GM04503 (cell line): ENCODE data around the gene ATG14.
"Not testable (repeated sequence)": the region's sequence is repeated elsewhere in the genome, so short reads cannot be mapped to it uniquely, and the experiment has no call there.

Source experiments
- DNase-seq: peaks from one replicate; pipeline ENCODE4 v3.0.0-alpha.2; 2012; ENCODE audit warnings: low read depth

ATG14 gene

GRCh38 chr14:55411426-55412389 is at the start of gene ATG14:
TSS of gene ATG14 (minus strand) at chr14:55411830. CDS start at chr14:55411822, 8 bp downstream.
- DNase-seq: peak; percentile 46

DNA sequence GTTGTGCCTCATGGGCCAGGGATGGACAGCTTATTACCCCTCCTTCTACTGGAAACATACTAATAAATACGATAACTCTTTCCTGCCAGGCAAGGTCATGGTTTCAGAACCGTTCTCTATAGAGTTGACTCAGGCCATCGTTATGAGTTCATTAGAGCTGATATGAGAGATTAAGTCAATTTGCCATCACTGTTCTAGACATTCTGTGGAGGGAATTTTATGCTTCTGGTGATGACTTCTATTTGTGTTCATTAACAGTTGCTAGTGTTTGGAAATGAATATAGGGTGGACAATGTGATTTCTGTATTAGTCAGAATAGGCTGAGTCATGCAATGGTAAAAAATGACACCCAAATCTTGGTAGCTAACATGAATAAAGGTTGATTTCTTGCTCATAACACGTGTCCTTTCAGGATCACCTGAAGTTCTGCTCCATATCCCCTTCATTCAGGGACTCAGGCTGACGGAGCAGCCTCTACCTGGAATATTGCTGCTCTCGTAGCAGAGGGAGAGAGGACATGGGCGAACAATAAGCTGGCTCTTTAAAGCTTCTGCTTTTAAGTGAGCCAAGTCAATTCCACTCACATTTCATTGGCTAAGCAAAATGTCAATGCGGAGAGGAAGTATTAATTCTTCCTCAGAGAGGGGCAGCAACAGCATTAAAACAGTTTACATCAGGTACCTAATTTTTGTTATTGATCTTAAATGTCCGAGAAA is 47.3 kb upstream of the ATG14 start:
- no peak for DNase-seq

DNA sequence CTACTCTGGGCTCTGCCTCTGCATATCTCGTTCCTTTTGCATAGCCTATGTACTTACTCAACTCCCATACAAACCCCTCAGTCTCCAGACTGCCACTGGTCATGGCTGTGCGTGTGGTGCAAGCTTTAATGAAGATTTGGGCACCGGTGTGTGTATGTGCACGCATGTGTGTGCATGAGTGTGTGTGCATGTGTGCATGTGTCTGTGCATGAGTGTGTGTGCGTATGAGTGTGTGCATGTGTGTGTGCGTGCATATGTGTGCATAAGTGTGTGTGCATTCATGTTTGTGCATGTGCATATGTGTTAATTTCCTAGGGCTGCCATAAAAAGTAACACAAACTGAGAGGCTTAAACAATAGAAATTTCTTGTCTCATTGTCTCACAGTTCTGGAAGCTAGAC is 45.9 kb upstream of the ATG14 start:
- no peak for DNase-seq

DNA sequence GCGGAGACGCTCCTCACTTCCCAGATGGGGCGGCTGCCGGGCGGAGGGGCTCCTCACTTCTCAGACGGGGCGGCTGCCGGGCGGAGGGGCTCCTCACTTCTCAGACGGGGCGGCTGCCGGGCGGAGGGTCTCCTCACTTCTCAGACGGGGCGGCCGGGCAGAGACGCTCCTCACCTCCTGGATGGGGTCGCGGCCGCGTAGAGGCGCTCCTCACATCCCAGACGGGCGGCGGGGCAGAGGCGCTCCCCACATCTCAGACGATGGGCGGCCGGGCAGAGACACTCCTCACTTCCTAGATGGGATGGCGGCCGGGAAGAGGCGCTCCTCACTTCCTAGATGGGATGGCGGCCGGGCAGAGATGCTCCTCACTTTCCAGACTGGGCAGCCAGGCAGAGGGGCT is 44.8 kb upstream of the ATG14 start:
- not testable (repeated sequence) for DNase-seq

GRCh38 chr14:55454264-55455002 is 42.8 kb upstream of the ATG14 start:
- DNase-seq: no peak

DNA sequence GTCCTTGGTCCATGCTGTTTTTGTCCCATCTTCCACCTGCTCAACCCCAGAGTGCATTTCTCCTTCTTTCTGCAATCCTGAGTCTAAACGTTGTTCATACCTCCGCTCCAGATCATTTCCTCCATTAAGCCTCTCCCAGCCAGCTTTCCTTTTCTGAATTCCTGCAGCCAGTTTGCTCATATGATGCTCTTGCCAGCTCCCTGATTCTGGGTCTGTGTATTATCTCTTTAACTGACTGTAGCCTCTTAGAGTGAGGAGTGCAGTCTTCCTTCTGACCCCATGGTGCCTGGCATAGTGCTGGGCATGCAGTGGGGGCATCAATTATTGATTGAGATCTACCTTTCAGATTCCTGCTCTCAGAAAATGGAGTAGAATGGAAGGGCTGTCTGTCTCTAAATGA is 40.3 kb upstream of the ATG14 start:
- DNase-seq: no peak

GRCh38 chr14:55451398-55451797 is 39.8 kb upstream of the ATG14 start:
- DNase-seq: no peak

- no peak for DNase-seq
Observed at GRCh38 chr14:55450987-55451386, 39.4 kb upstream of the ATG14 start.

- no peak for DNase-seq
Observed at GRCh38 chr14:55450539-55450938, 38.9 kb upstream of the ATG14 start.

GRCh38 chr14:55450124-55450523 is 38.5 kb upstream of the ATG14 start:
- DNase-seq: no peak

DNA sequence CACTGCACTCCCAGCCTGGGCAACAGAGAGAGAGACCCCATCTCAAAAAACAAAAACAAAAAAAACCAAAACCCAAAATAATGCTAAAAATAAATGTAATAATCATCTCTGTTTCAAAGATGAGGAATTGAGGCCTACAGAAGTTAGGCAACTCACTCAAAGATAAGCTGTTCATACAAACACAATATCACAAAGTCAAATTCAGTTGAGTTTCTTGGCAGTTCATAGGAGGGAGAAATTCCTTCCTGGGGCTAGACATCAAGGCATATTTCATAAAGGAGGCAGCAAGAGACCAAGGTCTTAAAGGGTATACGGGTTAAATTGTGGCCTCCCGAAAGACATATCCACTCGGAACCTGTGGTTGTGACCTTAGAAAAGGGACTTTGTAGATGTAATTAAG is 37.5 kb upstream of the ATG14 start:
- DNase-seq: no peak

GRCh38 chr14:55448141-55448614 is 36.5 kb upstream of the ATG14 start:
- peak; percentile 90 for DNase-seq

DNA sequence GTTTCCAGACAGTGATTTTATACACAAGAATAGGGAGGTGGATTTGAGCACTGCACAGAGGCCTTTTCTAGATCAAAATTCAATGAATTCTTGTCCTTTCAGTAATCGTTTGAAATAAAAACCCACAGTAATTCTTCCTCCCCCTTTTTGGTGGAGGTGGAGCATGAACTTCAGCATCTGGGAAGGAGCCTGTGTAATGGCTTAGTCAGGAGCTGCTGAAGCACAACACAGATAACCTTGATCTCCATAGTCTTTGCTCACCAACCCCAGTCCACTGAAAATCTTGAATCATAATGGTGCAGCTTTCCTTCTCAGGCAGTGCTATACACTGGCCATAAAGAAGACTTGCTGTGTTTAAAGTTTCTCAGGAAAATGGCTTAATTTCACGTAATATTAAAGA is 35.2 kb upstream of the ATG14 start:
- DNase-seq: no peak

- no peak for DNase-seq
Observed at GRCh38 chr14:55446127-55446736, 34.6 kb upstream of the ATG14 start.

DNA sequence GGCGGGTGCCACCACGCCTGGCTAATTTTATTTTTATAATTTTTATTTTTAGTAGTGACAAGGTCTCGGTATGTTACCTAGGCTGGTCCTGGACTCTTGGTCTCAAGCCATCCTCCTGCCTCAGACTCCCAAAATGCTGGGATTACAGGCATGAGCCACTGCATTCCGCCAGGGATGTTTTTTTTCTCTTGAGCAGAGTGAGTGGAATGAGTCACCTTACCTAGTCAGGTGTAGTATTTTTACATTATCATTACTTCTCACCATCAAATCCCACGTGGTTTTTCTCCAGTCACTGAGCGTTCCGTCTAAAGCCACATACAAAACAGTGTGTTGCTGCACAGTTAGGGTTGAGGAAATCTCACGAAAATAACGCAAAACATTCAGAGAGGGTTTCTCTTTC is 29.7 kb upstream of the ATG14 start:
- no peak for DNase-seq

GRCh38 chr14:55440385-55440784 is 28.8 kb upstream of the ATG14 start, which contains the start of gene TBPL2:
TSS of gene TBPL2 (minus strand) at chr14:55440616. CDS start at chr14:55440449, 167 bp downstream.
- no peak for DNase-seq

DNA sequence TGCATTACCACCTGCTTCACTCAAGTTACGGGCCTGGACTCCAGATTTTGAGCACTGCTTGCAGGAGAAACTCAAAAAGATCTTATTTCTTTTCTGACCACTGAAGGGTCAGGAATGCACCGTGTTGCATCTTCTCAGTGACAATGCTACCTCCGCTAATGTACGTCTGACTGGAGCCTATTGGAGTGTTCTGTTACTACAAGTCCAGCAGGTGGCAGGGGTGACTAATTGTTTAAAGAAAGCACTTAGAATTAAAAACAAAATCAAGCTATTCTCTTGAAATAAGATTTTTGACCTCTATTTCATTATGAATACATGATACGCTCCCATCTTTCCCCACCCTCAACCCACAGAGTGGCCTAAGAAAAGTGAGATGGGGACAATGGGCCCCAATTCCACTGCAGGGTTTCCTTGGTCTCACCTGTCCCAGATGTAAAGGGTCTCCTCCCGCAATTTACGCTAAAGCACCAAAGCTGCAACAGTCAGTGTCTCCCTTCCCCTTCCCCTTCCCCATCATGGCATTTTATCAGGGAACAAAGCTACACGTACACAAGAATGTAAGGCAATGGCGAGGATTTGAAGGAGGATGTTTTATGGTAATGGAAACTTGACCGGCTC is 26.5 kb upstream of the ATG14 start:
- DNase-seq: no peak

GRCh38 chr14:55436931-55437330 is 25.3 kb upstream of the ATG14 start:
- DNase-seq: no peak

DNA sequence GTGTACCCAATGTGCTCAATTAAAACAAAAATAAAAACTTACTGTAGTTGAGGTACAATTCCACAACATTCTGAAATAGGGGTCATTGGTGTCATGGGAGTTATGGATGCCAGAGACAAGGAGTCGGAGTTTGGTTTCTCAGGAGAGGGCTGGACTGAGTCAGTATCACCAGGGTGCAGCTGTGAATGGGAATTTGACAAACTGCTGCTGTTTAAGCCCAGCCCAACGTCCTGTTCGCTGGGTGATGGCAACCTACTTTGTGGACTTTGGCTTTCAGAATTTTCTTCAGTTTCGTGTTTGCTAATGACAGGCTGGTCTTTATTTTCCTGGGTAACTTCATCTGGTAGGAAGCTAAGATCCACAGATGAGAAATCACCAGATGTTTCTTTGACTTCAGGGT is 24.9 kb upstream of the ATG14 start:
- no peak for DNase-seq

GRCh38 chr14:55434805-55435174 is 23.2 kb upstream of the ATG14 start:
- no peak for DNase-seq
